Activated CD8-positive, alpha-beta T cell treated with anti-CD3 and anti-CD28 coated beads for 36 hours (primary cell): ENCODE data around the gene PCDHGC5. TPM values are rescaled to one million over a fixed set of nuclear protein-coding genes. Genes with fewer than 3 reads are reported as not detected.
A peak's percentile ranks its signal among the peaks of the same experiment; 100 is the strongest.

Experiments used
- ATAC-seq: fragments of 200-7000 bp; cut with Tn5 transposase; one replicate; pipeline ENCODE4 v1.10.0; 2021; ENCODE audit warnings: mild to moderate bottlenecking, moderate library complexity
- CTCF ChIA-PET: fragments of 350-600 bp; sonication (Branson Sonifier 250); formaldehyde crosslinking; loops from one replicate; lab custom pipeline; 2021; ENCODE audit warnings: antibody characterized with exemption; lab: Charles Lee
- POLR2A ChIA-PET: fragments of 350-600 bp; sonication (Branson Sonifier 250); formaldehyde crosslinking; loops from one replicate; lab custom pipeline; 2021; ENCODE audit warnings: antibody characterized with exemption; lab: Charles Lee
- DNase-seq: peaks from one replicate; pipeline ENCODE4 v3.0.0-alpha.2; 2020
- H3K27ac Mint-ChIP-seq: one replicate; pipeline ENCODE4 v1.8.0; 2021; ENCODE audit warnings: mild to moderate bottlenecking, mixed read lengths
- H3K27me3 Mint-ChIP-seq: one replicate; pipeline ENCODE4 v1.8.0; 2021; ENCODE audit warnings: mixed read lengths
- H3K36me3 Mint-ChIP-seq: one replicate; pipeline ENCODE4 v1.8.0; 2021; ENCODE audit warnings: low read depth, mixed read lengths
- H3K4me1 Mint-ChIP-seq: one replicate; pipeline ENCODE4 v1.8.0; 2021; ENCODE audit warnings: low read depth, mixed read lengths
- H3K4me3 Mint-ChIP-seq: one replicate; pipeline ENCODE4 v1.8.0; 2021; ENCODE audit warnings: mild to moderate bottlenecking, moderate library complexity, mixed read lengths
- H3K9me3 Mint-ChIP-seq: one replicate; pipeline ENCODE4 v1.8.0; 2021; ENCODE audit warnings: mixed read lengths
- intact Hi-C: fragments of 100-400 bp; cut with micrococcal nuclease; formaldehyde crosslinking; loops from one replicate; pipeline ENCODE4 v1.10.0; 2022
- total RNA-seq, 2 experiments: library from RNA; stranded (reverse); gene quantifications; one replicate each; pipeline ENCODE4 v1.2.3, GENCODE V29; 2021
- TF ChIP-seq, protein P1 (sequence below): fragments of 200-600 bp; IDR thresholded peaks from one replicate; pipeline ENCODE4 v1.8.0; 2022; ENCODE audit warnings: antibody characterized with exemption, mild to moderate bottlenecking

PCDHGC5 gene
- total RNA-seq, 2 experiments from 2014 or later, result not detected

DNA sequence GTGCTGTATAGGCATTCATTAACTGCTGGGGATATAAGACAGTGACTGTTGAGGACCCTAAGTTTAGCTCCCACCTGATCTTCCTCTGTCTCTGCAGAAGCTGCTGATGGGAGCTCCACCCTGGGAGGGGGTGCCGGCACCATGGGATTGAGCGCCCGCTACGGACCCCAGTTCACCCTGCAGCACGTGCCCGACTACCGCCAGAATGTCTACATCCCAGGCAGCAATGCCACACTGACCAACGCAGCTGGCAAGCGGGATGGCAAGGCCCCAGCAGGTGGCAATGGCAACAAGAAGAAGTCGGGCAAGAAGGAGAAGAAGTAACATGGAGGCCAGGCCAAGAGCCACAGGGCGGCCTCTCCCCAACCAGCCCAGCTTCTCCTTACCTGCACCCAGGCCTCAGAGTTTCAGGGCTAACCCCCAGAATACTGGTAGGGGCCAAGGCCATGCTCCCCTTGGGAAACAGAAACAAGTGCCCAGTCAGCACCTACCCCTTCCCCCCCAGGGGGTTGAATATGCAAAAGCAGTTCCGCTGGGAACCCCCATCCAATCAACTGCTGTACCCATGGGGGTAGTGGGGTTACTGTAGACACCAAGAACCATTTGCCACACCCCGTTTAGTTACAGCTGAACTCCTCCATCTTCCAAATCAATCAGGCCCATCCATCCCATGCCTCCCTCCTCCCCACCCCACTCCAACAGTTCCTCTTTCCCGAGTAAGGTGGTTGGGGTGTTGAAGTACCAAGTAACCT is 22.1 kb downstream of the PCDHGC5 start:
- ChIA-PET POLR2A (interaction anchor here (0.6 kb wide), 1 partner anchor 17 kb away, joined by 4 read pairs; no protein-coding TSS in a partner anchor), CTCF (interaction anchor here (0.9 to 9.4 kb wide), 15 partner anchors 10 to 182 kb away, joined by 3 to 122 read pairs (median 5); partner anchors contain the start of genes PCDHGA10, PCDHGA11, PCDHGA12 and PCDHGB4)
- Mint-ChIP-seq H3K9me3 (no peaks in the 10 kb centered on the region), H3K4me3 (no peak overlapping the region), H3K27ac (no peak overlapping the region), H3K36me3 (peaks cover 22% of the 10 kb centered on the region), H3K4me1 (peaks cover 39% of the 10 kb centered on the region), H3K27me3 (no peaks in the 10 kb centered on the region)
- DNase-seq, result no peak
- intact Hi-C loops, result loop anchor here (5.0 to 10.0 kb wide), 2 partner anchors 99 to 186 kb away; partner anchors contain the start of genes PCDHGA10 and TAF7
- ATAC-seq, result no peak
- TF ChIP-seq, protein P1, sequence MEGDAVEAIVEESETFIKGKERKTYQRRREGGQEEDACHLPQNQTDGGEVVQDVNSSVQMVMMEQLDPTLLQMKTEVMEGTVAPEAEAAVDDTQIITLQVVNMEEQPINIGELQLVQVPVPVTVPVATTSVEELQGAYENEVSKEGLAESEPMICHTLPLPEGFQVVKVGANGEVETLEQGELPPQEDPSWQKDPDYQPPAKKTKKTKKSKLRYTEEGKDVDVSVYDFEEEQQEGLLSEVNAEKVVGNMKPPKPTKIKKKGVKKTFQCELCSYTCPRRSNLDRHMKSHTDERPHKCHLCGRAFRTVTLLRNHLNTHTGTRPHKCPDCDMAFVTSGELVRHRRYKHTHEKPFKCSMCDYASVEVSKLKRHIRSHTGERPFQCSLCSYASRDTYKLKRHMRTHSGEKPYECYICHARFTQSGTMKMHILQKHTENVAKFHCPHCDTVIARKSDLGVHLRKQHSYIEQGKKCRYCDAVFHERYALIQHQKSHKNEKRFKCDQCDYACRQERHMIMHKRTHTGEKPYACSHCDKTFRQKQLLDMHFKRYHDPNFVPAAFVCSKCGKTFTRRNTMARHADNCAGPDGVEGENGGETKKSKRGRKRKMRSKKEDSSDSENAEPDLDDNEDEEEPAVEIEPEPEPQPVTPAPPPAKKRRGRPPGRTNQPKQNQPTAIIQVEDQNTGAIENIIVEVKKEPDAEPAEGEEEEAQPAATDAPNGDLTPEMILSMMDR, result no peak

GRCh38 chr5:141511771-141512325 is 23.0 kb downstream of the PCDHGC5 start:
- ChIA-PET CTCF (interaction anchor here (0.8 to 9.4 kb wide), 25 partner anchors 8 to 324 kb away, joined by 3 to 122 read pairs (median 9); partner anchors contain the start of genes PCDHGA10, PCDHGA11, PCDHGA12 and PCDHGA3), POLR2A (no interaction called here)
- Mint-ChIP-seq H3K27me3 (no peaks in the 10 kb centered on the region), H3K36me3 (peaks cover 29% of the 10 kb centered on the region), H3K27ac (no peak overlapping the region), H3K4me3 (no peak overlapping the region), H3K4me1 (peaks cover 43% of the 10 kb centered on the region), H3K9me3 (no peaks in the 10 kb centered on the region)
- DNase-seq, result no peak
- intact Hi-C loops, result loop anchor here (5.0 to 10.0 kb wide), 2 partner anchors 100 to 187 kb away; partner anchors contain the start of genes PCDHGA10 and TAF7
- TF ChIP-seq, protein P1, result no peak
- no peak for ATAC-seq

GRCh38 chr5:141512390-141512910 is 23.6 kb downstream of the PCDHGC5 start:
- Mint-ChIP-seq H3K4me1 (peaks cover 43% of the 10 kb centered on the region), H3K9me3 (no peaks in the 10 kb centered on the region), H3K4me3 (peak overlapping the region; percentile 70), H3K27me3 (no peaks in the 10 kb centered on the region), H3K27ac (peak overlapping the region; percentile 84), H3K36me3 (peaks cover 30% of the 10 kb centered on the region)
- ATAC-seq (peak; percentile 38), DNase-seq (peak; percentile 94)
- CTCF ChIA-PET, result interaction anchor here (0.7 to 9.4 kb wide), 42 partner anchors 9 to 647 kb away, joined by 3 to 122 read pairs (median 5); partner anchors contain the start of genes PCDHGA10, PCDHGA11, PCDHGA12 and PCDHGA3
- POLR2A ChIA-PET, result interaction anchor here (0.9 kb wide), 1 partner anchor 9 kb away, joined by 4 read pairs; no protein-coding TSS in a partner anchor
- intact Hi-C loops, result loop anchor here (5.0 to 10.0 kb wide), 2 partner anchors 100 to 188 kb away; partner anchors contain the start of genes PCDHGA10 and TAF7
- TF ChIP-seq, protein P1, result peak; percentile 87

DNA sequence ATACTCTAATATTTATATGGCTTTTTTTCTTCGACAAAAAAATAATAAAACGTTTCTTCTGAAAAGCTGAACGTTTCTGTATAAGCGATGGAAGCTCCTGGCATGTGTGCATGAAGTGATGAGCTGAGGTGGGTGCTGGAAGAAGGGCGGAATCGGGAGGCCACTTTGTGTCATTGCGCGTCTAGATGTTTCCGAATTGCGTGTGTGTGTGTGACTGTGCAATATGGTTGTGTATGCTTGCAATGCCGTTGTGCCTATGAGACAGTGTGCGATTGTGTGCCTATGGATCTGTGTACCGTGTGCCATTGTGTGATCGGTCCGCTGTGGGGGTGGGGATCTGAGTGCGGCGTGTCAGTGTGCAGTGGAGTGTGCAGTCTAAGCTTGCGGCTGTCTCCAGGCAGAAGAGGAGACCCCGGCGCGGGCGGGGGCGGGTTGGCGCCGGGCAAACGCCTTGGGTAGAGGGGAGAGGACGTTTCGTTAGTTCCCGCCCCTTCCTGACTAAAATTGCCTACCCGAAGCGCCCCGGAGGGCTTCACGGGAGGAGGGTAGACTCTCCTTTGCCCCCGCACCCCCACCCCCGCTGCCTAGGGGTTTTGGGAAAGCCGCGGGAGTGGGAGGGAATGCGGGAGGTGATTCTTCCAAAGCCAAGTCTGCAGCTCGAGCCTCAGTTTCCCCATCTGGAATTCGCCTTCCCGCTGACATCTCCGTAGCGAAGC is 24.2 kb downstream of the PCDHGC5 start:
- CTCF ChIA-PET, result interaction anchor here (0.6 to 9.4 kb wide), 37 partner anchors 10 to 647 kb away, joined by 3 to 122 read pairs (median 5); partner anchors contain the start of genes PCDHGA10, PCDHGA11, PCDHGA12 and PCDHGA3
- H3K4me1 Mint-ChIP-seq, result peaks cover 43% of the 10 kb centered on the region
- H3K36me3 Mint-ChIP-seq, result peaks cover 30% of the 10 kb centered on the region
- H3K9me3 Mint-ChIP-seq, result no peaks in the 10 kb centered on the region
- H3K27ac Mint-ChIP-seq, result peak overlapping the region; percentile 84
- ATAC-seq (peak; percentile 41), DNase-seq (peak; percentile 59)
- POLR2A ChIA-PET, result interaction anchor here (0.9 to 2.0 kb wide), 5 partner anchors 8 to 123 kb away, joined by 3 to 14 read pairs (median 4); partner anchors contain the start of genes HDAC3 and RELL2
- intact Hi-C loops, result loop anchor here (5.0 to 10.0 kb wide), 2 partner anchors 101 to 188 kb away; partner anchors contain the start of genes PCDHGA10 and TAF7
- H3K4me3 Mint-ChIP-seq, result peak overlapping the region; percentile 70
- no peaks in the 10 kb centered on the region for H3K27me3 Mint-ChIP-seq
- TF ChIP-seq, protein P1, result no peak
